ENCODE measurements around the gene CHDH. TPM values are rescaled to one million over a fixed set of nuclear protein-coding genes. Genes with fewer than 3 reads are reported as not detected.

The CHDH gene
- total RNA-seq, 1 donor from 2014 or later, result 3.7 TPM

DNA sequence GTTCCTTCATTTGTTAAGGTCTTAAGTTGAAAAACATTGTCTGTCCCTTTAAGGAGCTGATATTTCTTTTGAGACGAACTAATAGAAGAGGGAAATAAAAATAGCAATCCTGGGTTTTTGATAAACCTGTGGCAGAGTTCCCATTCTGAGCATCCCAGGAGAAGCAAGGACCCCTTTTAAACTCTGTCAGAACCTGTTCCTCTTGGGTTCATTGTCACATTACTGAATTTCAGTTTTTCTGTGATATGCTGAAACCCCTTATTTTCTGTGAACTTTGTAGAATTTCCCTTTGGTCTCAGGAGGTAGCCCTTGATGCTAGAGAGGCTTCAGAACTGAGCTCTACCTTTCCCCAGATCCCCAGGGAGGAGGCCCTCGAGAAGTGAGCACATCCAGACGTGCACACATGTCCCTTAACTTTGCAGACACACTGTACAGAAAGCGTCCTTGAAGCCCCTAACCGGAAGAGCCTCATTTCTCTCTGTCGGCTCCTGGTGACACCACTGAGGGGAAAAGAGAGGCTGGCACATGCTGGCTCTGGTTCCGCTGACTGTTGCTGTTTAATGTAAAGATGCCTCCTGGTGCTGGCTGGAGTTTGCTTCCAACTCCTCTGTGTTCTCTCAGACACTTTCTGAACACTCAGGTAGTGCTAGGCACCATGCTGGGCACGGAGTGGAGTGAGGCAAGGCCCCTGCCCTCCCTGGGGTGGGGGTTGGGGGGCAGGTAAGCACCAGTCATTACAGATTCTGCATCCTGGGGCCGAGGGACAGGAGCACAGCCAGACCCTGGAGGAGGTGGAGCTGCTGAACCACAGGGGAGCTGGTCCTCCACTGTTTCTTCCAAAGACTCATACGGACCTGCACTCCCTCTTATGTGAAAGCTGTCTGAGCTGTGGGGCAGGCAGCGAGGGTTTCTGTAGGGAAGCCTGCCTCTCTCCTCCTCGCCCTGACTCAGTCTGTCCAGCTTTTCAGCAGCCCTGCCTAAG, 77.5 kb downstream of the CHDH start:
- TF ChIP-seq, protein P1, sequence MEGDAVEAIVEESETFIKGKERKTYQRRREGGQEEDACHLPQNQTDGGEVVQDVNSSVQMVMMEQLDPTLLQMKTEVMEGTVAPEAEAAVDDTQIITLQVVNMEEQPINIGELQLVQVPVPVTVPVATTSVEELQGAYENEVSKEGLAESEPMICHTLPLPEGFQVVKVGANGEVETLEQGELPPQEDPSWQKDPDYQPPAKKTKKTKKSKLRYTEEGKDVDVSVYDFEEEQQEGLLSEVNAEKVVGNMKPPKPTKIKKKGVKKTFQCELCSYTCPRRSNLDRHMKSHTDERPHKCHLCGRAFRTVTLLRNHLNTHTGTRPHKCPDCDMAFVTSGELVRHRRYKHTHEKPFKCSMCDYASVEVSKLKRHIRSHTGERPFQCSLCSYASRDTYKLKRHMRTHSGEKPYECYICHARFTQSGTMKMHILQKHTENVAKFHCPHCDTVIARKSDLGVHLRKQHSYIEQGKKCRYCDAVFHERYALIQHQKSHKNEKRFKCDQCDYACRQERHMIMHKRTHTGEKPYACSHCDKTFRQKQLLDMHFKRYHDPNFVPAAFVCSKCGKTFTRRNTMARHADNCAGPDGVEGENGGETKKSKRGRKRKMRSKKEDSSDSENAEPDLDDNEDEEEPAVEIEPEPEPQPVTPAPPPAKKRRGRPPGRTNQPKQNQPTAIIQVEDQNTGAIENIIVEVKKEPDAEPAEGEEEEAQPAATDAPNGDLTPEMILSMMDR (IDR thresholded peaks at IDR 0.05; ENCODE audit: borderline replicate concordance), result no peak
- no peak overlapping the region for H3K4me3 ChIP-seq
- DNase-seq, result no peak
- peaks cover 48% of the 10 kb centered on the region for H3K27me3 ChIP-seq (ENCODE audit: low read depth)
- peaks cover 9% of the 10 kb centered on the region for H3K4me1 ChIP-seq
- no peaks in the 10 kb centered on the region for H3K9me3 ChIP-seq (replicated peaks)
- no peaks in the 10 kb centered on the region for H3K36me3 ChIP-seq
- intact Hi-C loops (cut with micrococcal nuclease), result no loop called here
- no peak overlapping the region for H3K27ac ChIP-seq (replicated peaks)

- TF ChIP-seq, protein P1 (IDR thresholded peaks at IDR 0.05; ENCODE audit: borderline replicate concordance), result no peak
- intact Hi-C loops (cut with micrococcal nuclease), result no loop called here
- Histone ChIP-seq H3K27me3 (ENCODE audit: low read depth) (peaks cover 61% of the 10 kb centered on the region), H3K4me3 (no peak overlapping the region), H3K36me3 (no peaks in the 10 kb centered on the region), H3K9me3 (replicated peaks) (no peaks in the 10 kb centered on the region), H3K4me1 (no peaks in the 10 kb centered on the region), H3K27ac (replicated peaks) (no peak overlapping the region)
- no peak for DNase-seq
Measured at GRCh38 chr3:53766706-53767105, 79.5 kb downstream of the CHDH start.

GRCh38 chr3:53765753-53766152, 80.5 kb downstream of the CHDH start:
- DNase-seq, result no peak
- peaks cover 65% of the 10 kb centered on the region for H3K27me3 ChIP-seq (ENCODE audit: low read depth)
- no peaks in the 10 kb centered on the region for H3K9me3 ChIP-seq (replicated peaks)
- intact Hi-C loops (cut with micrococcal nuclease), result no loop called here
- TF ChIP-seq, protein P1 (IDR thresholded peaks at IDR 0.05; ENCODE audit: borderline replicate concordance), result no peak
- no peaks in the 10 kb centered on the region for H3K36me3 ChIP-seq
- H3K27ac ChIP-seq (replicated peaks), result no peak overlapping the region
- H3K4me1 ChIP-seq, result no peaks in the 10 kb centered on the region
- H3K4me3 ChIP-seq, result no peak overlapping the region

GRCh38 chr3:53764026-53764775, 82.0 kb downstream of the CHDH start:
- Histone ChIP-seq H3K27ac (replicated peaks) (no peak overlapping the region), H3K36me3 (no peaks in the 10 kb centered on the region), H3K4me3 (no peak overlapping the region), H3K9me3 (replicated peaks) (no peaks in the 10 kb centered on the region), H3K27me3 (ENCODE audit: low read depth) (peaks cover 58% of the 10 kb centered on the region), H3K4me1 (no peaks in the 10 kb centered on the region)
- intact Hi-C loops (cut with micrococcal nuclease), result no loop called here
- TF ChIP-seq, protein P1 (IDR thresholded peaks at IDR 0.05; ENCODE audit: borderline replicate concordance), result no peak
- no peak for DNase-seq

DNA sequence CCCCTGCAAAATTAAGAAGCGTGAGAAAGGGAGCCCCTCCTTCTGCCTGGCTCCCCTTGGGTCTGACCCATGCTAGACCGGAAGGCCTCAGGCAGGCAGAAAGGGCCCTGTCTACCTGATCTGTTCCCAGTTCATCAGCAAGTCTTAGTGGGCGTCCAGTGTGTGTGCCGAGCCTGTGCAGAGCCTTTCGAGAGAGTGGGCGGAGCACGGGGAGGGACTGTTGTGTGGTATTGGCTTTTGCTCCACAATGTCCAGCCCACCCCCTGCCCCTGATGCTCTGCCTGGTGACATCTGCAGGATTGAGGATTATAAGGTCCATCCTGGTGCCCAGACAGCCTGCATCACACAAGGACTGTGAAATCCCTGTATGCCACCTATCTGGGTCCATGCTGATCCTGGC, 82.9 kb downstream of the CHDH start:
- TF ChIP-seq, protein P1 (IDR thresholded peaks at IDR 0.05; ENCODE audit: borderline replicate concordance), result no peak
- peaks cover 50% of the 10 kb centered on the region for H3K27me3 ChIP-seq (ENCODE audit: low read depth)
- no peak overlapping the region for H3K27ac ChIP-seq (replicated peaks)
- intact Hi-C loops (cut with micrococcal nuclease), result no loop called here
- H3K36me3 ChIP-seq, result no peaks in the 10 kb centered on the region
- no peaks in the 10 kb centered on the region for H3K4me1 ChIP-seq
- no peak for DNase-seq
- H3K9me3 ChIP-seq (replicated peaks), result no peaks in the 10 kb centered on the region
- no peak overlapping the region for H3K4me3 ChIP-seq

Other genes with a start within 250 kb of the CHDH start
- 0.47 TPM for gene IL17RB, start 149 bp upstream of the CHDH start, total RNA-seq
- gene ACTR8, start 35.7 kb upstream of the CHDH start, total RNA-seq, result 33.2 TPM
- 126 TPM for gene SELENOK, start 45.4 kb upstream of the CHDH start, total RNA-seq

Measured in left ventricle myocardium inferior (tissue), 1 donor.